Natural killer cell (primary cell): ENCODE data around the gene COX17. TPM values are rescaled to one million over a fixed set of nuclear protein-coding genes. Genes with fewer than 3 reads are reported as not detected.
"Not testable (repeated sequence)": the region's sequence is repeated elsewhere in the genome, so short reads cannot be mapped to it uniquely, and the experiment has no call there.

Experiments
- ATAC-seq, 3 donors: fragments of 150-1000 bp in 2 of 3; fragments of 200-7000 bp in 1 of 3; cut with Tn5 transposase; 1 replicate in 1 of 3; 2 replicates in 2 of 3; pipeline ENCODE4 v1.10.0; 2021; ENCODE audit warnings: mild to moderate bottlenecking in 2 of 3, moderate library complexity in 2 of 3
- DNase-seq, 2 donors: peaks; one replicate each; pipeline versions ENCODE4 v3.0.0 to v3.0.0-alpha.2; 2013 to 2021; ENCODE audit warnings: mixed read lengths in 1 of 2
- H3K27ac ChIP-seq: one replicate; pipeline ENCODE4 v1.5.1; 2013; ENCODE audit warnings: mild to moderate bottlenecking, low read length
- H3K27me3 ChIP-seq: one replicate; pipeline ENCODE4 v1.6.1; 2013; ENCODE audit warnings: low read length; ENCODE audit not compliant: control insufficient read depth, insufficient read depth
- H3K36me3 ChIP-seq: one replicate; pipeline ENCODE4 v1.6.1; 2013; ENCODE audit warnings: low read length; ENCODE audit not compliant: control insufficient read depth, insufficient read depth
- H3K4me1 ChIP-seq: one replicate; pipeline ENCODE4 v1.6.1; 2013; ENCODE audit warnings: low read length; ENCODE audit not compliant: control insufficient read depth, insufficient read depth
- H3K4me3 ChIP-seq: one replicate; pipeline ENCODE4 v1.5.1; 2013; ENCODE audit warnings: low read length
- H3K9me3 ChIP-seq: one replicate; pipeline ENCODE4 v1.6.1; 2013; ENCODE audit warnings: low read length; ENCODE audit not compliant: control insufficient read depth, insufficient read depth
- H3K27ac Mint-ChIP-seq, 2 donors: one replicate each; pipeline ENCODE4 v1.8.0; 2022; ENCODE audit warnings: mild to moderate bottlenecking in 2 of 2, mixed read lengths in 2 of 2, moderate library complexity in 1 of 2
- H3K27me3 Mint-ChIP-seq, 2 donors: one replicate each; pipeline ENCODE4 v1.8.0; 2022; ENCODE audit warnings: low read depth in 2 of 2, mixed read lengths in 2 of 2
- H3K36me3 Mint-ChIP-seq: one replicate; pipeline ENCODE4 v1.8.0; 2022; ENCODE audit warnings: mixed read lengths
- H3K4me1 Mint-ChIP-seq, 2 donors: one replicate each; pipeline ENCODE4 v1.8.0; 2022; ENCODE audit warnings: mixed read lengths in 2 of 2
- H3K4me3 Mint-ChIP-seq: one replicate; pipeline ENCODE4 v1.8.0; 2022; ENCODE audit warnings: mild to moderate bottlenecking, moderate library complexity, mixed read lengths
- H3K9me3 Mint-ChIP-seq, 2 donors: one replicate each; pipeline ENCODE4 v1.8.0; 2022; ENCODE audit warnings: mixed read lengths in 2 of 2
- CTCF ChIP-seq: fragments of 200-600 bp; IDR thresholded peaks from one replicate; pipeline ENCODE4 v1.8.0; 2022; ENCODE audit warnings: antibody characterized with exemption
- WGBS: methylation state at CpG from one replicate; pipeline ENCODE4 v1.1.7; 2013; ENCODE audit warnings: missing lambda C conversion rate; ENCODE audit not compliant: insufficient coverage; 5-methylcytosine and 5-hydroxymethylcytosine counted together
- intact Hi-C: fragments of 100-400 bp; cut with micrococcal nuclease; formaldehyde crosslinking; loops from one replicate; pipeline ENCODE4 v1.14.2; 2022
- total RNA-seq, 4 donors: library from RNA; stranded (reverse); fragments of 120-200 nt in 1 of 4; gene quantifications; one replicate each; pipeline versions ENCODE4 v1.2.3 to v1.2.4, GENCODE V29; 2013 to 2022

COX17 gene
- total RNA-seq, 3 donors from 2014 or later (not counting 1 experiment from before 2014, with no cell fraction given) = 35.6 to 44.8 (median 40.6) TPM

GRCh38 chr3:119681279-119681678, 4.1 kb upstream of the COX17 start:
- Mint-ChIP-seq H3K9me3 (no peaks in the 10 kb centered on the region), H3K27ac (no peak overlapping the region), H3K27me3 (no peaks in the 10 kb centered on the region), H3K4me3 (no peak overlapping the region), H3K4me1 (peaks cover 15 to 17% of the 10 kb centered on the region in 2 donors), H3K36me3 (no peaks in the 10 kb centered on the region)
- intact Hi-C loops = no loop called here
- Histone ChIP-seq H3K9me3 (no peaks in the 10 kb centered on the region), H3K27me3 (no peaks in the 10 kb centered on the region), H3K4me1 (no peaks in the 10 kb centered on the region), H3K4me3 (no peak overlapping the region), H3K27ac (no peak overlapping the region), H3K36me3 (no peaks in the 10 kb centered on the region)
- no peak for ATAC-seq
- WGBS = no CpG with 5 or more reads among the region's 1 CpG
- no peak for TF ChIP-seq CTCF
- DNase-seq = peak in 1 of 2 donors; percentile 45

- peaks cover 3% of the 10 kb centered on the region for H3K36me3 ChIP-seq
- no peak for TF ChIP-seq CTCF
- ATAC-seq = no peak
- no peak overlapping the region for H3K27ac ChIP-seq
- Mint-ChIP-seq H3K27ac (no peak overlapping the region), H3K36me3 (no peaks in the 10 kb centered on the region), H3K27me3 (no peaks in the 10 kb centered on the region), H3K4me1 (peaks cover 29 to 30% of the 10 kb centered on the region in 2 donors), H3K4me3 (no peak overlapping the region), H3K9me3 (no peaks in the 10 kb centered on the region)
- no peaks in the 10 kb centered on the region for H3K4me1 ChIP-seq
- intact Hi-C loops = loop anchor here (10.0 kb wide), 1 partner anchor 415 kb away; the partner anchor contains the start of gene GSK3B
- H3K9me3 ChIP-seq = no peaks in the 10 kb centered on the region
- no peak overlapping the region for H3K4me3 ChIP-seq
- DNase-seq = no peak
- H3K27me3 ChIP-seq = no peaks in the 10 kb centered on the region
Measured at GRCh38 chr3:119679874-119680273, 2.7 kb upstream of the COX17 start.

DNA sequence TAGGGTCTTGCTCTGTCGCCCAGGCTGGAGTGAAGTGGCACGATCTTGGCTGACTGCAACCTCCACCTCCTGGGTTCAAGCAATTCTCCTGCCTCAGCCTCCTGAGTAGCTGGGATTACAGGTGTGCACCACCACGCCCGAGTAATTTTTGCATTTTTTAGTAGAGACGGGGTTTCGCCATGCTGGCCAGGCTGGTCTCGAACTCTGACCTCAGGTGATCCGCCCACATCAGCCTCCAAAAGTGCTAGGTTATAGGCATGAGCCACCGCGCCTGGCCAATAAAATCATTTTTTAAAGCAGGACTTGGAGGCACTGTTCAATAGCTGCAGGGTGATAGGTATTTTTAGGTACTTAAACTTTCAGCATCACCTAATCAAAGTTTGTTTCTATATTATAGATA, 1.0 kb upstream of the COX17 start:
- H3K4me3 Mint-ChIP-seq = peak overlapping the region; percentile 6
- H3K4me1 Mint-ChIP-seq = peaks cover 30% of the 10 kb centered on the region in 2 donors
- H3K36me3 Mint-ChIP-seq, H3K27me3 Mint-ChIP-seq, H3K9me3 ChIP-seq, H3K9me3 Mint-ChIP-seq, DNase-seq, ATAC-seq, H3K4me3 ChIP-seq, H3K27me3 ChIP-seq, H3K4me1 ChIP-seq: not testable (repeated sequence)
- WGBS = 98% methylated on average over 10 of the region's 10 CpGs
- H3K27ac ChIP-seq = peak overlapping the region; percentile 93
- intact Hi-C loops = loop anchor here (10.0 kb wide), 1 partner anchor 417 kb away; the partner anchor contains the start of gene GSK3B
- peaks cover 17% of the 10 kb centered on the region for H3K36me3 ChIP-seq
- H3K27ac Mint-ChIP-seq = peak overlapping the region; percentile 97 to 99

DNA sequence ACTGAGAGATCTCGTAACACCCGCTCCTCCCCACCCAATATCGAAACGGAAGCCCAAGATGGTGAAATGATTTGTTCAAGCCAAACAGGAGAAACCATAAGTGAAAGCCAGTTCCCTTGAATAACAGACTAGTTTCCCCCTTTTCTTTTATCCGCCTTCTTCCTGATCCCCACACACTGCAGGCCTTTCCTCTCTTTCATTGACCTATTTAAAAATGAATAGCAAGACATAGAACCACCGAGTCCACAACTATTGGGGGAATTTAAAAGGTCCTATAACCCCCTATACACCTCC, 382 bp upstream of the COX17 start:
- H3K4me3 Mint-ChIP-seq = peak overlapping the region; percentile 95
- no peaks in the 10 kb centered on the region for H3K36me3 Mint-ChIP-seq
- H3K9me3 Mint-ChIP-seq = no peaks in the 10 kb centered on the region
- Histone ChIP-seq H3K27ac (peak overlapping the region; percentile 93), H3K4me3 (peak overlapping the region; percentile 60), H3K4me1 (no peaks in the 10 kb centered on the region), H3K36me3 (peaks cover 23% of the 10 kb centered on the region), H3K27me3 (no peaks in the 10 kb centered on the region), H3K9me3 (no peaks in the 10 kb centered on the region)
- H3K27ac Mint-ChIP-seq = peak overlapping the region; percentile 97 to 99
- 8% methylated on average over 6 of the region's 6 CpGs for WGBS
- H3K27me3 Mint-ChIP-seq = no peaks in the 10 kb centered on the region
- TF ChIP-seq CTCF = no peak
- intact Hi-C loops = loop anchor here (1.0 to 10.0 kb wide), 4 partner anchors 26 to 417 kb away; partner anchors contain the start of genes CFAP91, GSK3B, TIMMDC1 and TMEM39A
- ATAC-seq = no peak
- DNase-seq = no peak
- H3K4me1 Mint-ChIP-seq = peaks cover 30% of the 10 kb centered on the region in 2 donors
